HFFc6 (cell line): ENCODE results near the gene MRPL51. TPM values are rescaled to one million over a fixed set of nuclear protein-coding genes. Genes with fewer than 3 reads are reported as not detected.
A peak's percentile ranks its signal among the peaks of the same experiment; 100 is the strongest.

Source experiments
- DNase-seq: peaks from one replicate; pipeline ENCODE4 v3.0.0-alpha.2; 2018
- H3K27ac Mint-ChIP-seq: 2 replicates; pipeline ENCODE4 v1.8.0; 2020; ENCODE audit warnings: mild to moderate bottlenecking, mixed read lengths
- H3K27me3 Mint-ChIP-seq: 2 replicates; pipeline ENCODE4 v1.8.0; 2021; ENCODE audit warnings: mild to moderate bottlenecking, moderate library complexity, mixed read lengths; ENCODE audit not compliant: insufficient read depth
- H3K36me3 Mint-ChIP-seq: 2 replicates; pipeline ENCODE4 v1.8.0; 2021; ENCODE audit warnings: low read depth, mixed read lengths
- H3K4me1 Mint-ChIP-seq: 2 replicates; pipeline ENCODE4 v1.8.0; 2020; ENCODE audit warnings: low read depth, mixed read lengths
- H3K4me3 Mint-ChIP-seq: 2 replicates; pipeline ENCODE4 v1.8.0; 2020; ENCODE audit warnings: mild to moderate bottlenecking, moderate library complexity, mixed read lengths
- H3K9me3 Mint-ChIP-seq: 2 replicates; pipeline ENCODE4 v1.8.0; 2020; ENCODE audit warnings: mild to moderate bottlenecking, mixed read lengths
- total RNA-seq, 6 experiments: library from RNA; stranded (reverse); fragmentation: NEBNext Ultra II Directional; extraction: Animal tissue kit (Norgen Biotek cat#: 25700); gene quantifications; 2 replicates in 1 of 6; 3 replicates in 5 of 6; pipeline ENCODE4 v1.2.3, GENCODE V29; 2021
- TF ChIP-seq, protein P1 (sequence below): fragments of 200-600 bp; sonication (generic); IDR thresholded peaks from 2 replicates; pipeline ENCODE4 v1.5.0; 2021; ENCODE audit warnings: antibody characterized with exemption, mild to moderate bottlenecking

Gene MRPL51
- total RNA-seq, 6 experiments from 2014 or later = 227 to 290 (median 257) TPM

DNA sequence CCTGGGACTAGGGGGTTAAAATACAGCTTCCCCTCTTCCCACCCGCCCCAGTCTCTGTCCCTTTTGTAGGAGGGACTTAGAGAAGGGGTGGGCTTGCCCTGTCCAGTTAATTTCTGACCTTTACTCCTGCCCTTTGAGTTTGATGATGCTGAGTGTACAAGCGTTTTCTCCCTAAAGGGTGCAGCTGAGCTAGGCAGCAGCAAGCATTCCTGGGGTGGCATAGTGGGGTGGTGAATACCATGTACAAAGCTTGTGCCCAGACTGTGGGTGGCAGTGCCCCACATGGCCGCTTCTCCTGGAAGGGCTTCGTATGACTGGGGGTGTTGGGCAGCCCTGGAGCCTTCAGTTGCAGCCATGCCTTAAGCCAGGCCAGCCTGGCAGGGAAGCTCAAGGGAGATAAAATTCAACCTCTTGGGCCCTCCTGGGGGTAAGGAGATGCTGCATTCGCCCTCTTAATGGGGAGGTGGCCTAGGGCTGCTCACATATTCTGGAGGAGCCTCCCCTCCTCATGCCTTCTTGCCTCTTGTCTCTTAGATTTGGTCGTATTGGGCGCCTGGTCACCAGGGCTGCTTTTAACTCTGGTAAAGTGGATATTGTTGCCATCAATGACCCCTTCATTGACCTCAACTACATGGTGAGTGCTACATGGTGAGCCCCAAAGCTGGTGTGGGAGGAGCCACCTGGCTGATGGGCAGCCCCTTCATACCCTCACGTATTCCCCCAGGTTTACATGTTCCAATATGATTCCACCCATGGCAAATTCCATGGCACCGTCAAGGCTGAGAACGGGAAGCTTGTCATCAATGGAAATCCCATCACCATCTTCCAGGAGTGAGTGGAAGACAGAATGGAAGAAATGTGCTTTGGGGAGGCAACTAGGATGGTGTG, 43.1 kb upstream of the MRPL51 start:
- peaks cover 69% of the 10 kb centered on the region for H3K4me1 Mint-ChIP-seq
- DNase-seq = no peak
- peaks cover 48% of the 10 kb centered on the region for H3K36me3 Mint-ChIP-seq

DNA sequence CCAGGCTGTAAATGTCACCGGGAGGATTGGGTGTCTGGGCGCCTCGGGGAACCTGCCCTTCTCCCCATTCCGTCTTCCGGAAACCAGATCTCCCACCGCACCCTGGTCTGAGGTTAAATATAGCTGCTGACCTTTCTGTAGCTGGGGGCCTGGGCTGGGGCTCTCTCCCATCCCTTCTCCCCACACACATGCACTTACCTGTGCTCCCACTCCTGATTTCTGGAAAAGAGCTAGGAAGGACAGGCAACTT, 42.6 kb upstream of the MRPL51 start:
- H3K4me3 Mint-ChIP-seq = peak overlapping the region; percentile 95
- peaks cover 51% of the 10 kb centered on the region for H3K36me3 Mint-ChIP-seq
- H3K9me3 Mint-ChIP-seq = peaks cover 35% of the 10 kb centered on the region
- H3K27ac Mint-ChIP-seq = peak overlapping the region; percentile 100
- H3K27me3 Mint-ChIP-seq = peaks cover 76% of the 10 kb centered on the region
- no peak for DNase-seq
- TF ChIP-seq, protein P1, sequence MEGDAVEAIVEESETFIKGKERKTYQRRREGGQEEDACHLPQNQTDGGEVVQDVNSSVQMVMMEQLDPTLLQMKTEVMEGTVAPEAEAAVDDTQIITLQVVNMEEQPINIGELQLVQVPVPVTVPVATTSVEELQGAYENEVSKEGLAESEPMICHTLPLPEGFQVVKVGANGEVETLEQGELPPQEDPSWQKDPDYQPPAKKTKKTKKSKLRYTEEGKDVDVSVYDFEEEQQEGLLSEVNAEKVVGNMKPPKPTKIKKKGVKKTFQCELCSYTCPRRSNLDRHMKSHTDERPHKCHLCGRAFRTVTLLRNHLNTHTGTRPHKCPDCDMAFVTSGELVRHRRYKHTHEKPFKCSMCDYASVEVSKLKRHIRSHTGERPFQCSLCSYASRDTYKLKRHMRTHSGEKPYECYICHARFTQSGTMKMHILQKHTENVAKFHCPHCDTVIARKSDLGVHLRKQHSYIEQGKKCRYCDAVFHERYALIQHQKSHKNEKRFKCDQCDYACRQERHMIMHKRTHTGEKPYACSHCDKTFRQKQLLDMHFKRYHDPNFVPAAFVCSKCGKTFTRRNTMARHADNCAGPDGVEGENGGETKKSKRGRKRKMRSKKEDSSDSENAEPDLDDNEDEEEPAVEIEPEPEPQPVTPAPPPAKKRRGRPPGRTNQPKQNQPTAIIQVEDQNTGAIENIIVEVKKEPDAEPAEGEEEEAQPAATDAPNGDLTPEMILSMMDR = no peak
- H3K4me1 Mint-ChIP-seq = peaks cover 69% of the 10 kb centered on the region

More for the DNA sequence above, 43.1 kb upstream of the MRPL51 start:
- Mint-ChIP-seq H3K4me3 (peak overlapping the region; percentile 95), H3K27ac (peak overlapping the region; percentile 100), H3K27me3 (peaks cover 75% of the 10 kb centered on the region), H3K9me3 (peaks cover 35% of the 10 kb centered on the region)
- TF ChIP-seq, protein P1 = no peak

DNA sequence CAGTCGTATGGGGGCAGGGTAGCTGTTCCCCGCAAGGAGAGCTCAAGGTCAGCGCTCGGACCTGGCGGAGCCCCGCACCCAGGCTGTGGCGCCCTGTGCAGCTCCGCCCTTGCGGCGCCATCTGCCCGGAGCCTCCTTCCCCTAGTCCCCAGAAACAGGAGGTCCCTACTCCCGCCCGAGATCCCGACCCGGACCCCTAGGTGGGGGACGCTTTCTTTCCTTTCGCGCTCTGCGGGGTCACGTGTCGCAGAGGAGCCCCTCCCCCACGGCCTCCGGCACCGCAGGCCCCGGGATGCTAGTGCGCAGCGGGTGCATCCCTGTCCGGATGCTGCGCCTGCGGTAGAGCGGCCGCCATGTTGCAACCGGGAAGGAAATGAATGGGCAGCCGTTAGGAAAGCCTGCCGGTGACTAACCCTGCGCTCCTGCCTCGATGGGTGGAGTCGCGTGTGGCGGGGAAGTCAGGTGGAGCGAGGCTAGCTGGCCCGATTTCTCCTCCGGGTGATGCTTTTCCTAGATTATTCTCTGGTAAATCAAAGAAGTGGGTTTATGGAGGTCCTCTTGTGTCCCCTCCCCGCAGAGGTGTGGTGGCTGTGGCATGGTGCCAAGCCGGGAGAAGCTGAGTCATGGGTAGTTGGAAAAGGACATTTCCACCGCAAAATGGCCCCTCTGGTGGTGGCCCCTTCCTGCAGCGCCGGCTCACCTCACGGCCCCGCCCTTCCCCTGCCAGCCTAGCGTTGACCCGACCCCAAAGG, 42.1 kb upstream of the MRPL51 start:
- peak; percentile 74 for DNase-seq
- Mint-ChIP-seq H3K36me3 (peaks cover 54% of the 10 kb centered on the region), H3K4me1 (peaks cover 69% of the 10 kb centered on the region), H3K4me3 (peak overlapping the region; percentile 95), H3K9me3 (peaks cover 35% of the 10 kb centered on the region), H3K27me3 (peaks cover 72% of the 10 kb centered on the region), H3K27ac (peak overlapping the region; percentile 100)
- TF ChIP-seq, protein P1 = no peak

DNA sequence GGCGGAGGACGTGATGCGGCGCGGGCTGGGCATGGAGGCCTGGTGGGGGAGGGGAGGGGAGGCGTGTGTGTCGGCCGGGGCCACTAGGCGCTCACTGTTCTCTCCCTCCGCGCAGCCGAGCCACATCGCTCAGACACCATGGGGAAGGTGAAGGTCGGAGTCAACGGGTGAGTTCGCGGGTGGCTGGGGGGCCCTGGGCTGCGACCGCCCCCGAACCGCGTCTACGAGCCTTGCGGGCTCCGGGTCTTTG, 41.6 kb upstream of the MRPL51 start:
- Mint-ChIP-seq H3K27ac (peak overlapping the region; percentile 100), H3K9me3 (peaks cover 35% of the 10 kb centered on the region), H3K4me3 (peak overlapping the region; percentile 95), H3K27me3 (peaks cover 68% of the 10 kb centered on the region), H3K4me1 (peaks cover 66% of the 10 kb centered on the region), H3K36me3 (peaks cover 59% of the 10 kb centered on the region)
- TF ChIP-seq, protein P1 = no peak
- no peak for DNase-seq

DNA sequence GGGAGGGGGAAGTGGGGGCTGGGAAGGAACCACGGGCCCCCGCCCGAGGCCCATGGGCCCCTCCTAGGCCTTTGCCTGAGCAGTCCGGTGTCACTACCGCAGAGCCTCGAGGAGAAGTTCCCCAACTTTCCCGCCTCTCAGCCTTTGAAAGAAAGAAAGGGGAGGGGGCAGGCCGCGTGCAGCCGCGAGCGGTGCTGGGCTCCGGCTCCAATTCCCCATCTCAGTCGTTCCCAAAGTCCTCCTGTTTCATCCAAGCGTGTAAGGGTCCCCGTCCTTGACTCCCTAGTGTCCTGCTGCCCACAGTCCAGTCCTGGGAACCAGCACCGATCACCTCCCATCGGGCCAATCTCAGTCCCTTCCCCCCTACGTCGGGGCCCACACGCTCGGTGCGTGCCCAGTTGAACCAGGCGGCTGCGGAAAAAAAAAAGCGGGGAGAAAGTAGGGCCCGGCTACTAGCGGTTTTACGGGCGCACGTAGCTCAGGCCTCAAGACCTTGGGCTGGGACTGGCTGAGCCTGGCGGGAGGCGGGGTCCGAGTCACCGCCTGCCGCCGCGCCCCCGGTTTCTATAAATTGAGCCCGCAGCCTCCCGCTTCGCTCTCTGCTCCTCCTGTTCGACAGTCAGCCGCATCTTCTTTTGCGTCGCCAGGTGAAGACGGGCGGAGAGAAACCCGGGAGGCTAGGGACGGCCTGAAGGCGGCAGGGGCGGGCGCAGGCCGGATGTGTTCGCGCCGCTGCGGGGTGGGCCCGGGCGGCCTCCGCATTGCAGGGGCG, 41.0 kb upstream of the MRPL51 start, which contains the start of gene GAPDH:
TSS of gene GAPDH (plus strand) at position 595 of the 772 bp plus-strand sequence. CDS start 316 bp downstream, outside the sequence.
- DNase-seq = peak; percentile 97
- TF ChIP-seq, protein P1 = peak; percentile 19; the same call in 1 of the 2 replicates
- Mint-ChIP-seq H3K4me1 (peaks cover 62% of the 10 kb centered on the region), H3K27me3 (peaks cover 63% of the 10 kb centered on the region), H3K27ac (peak within 1 kb of the TSS; percentile 100), H3K36me3 (peaks cover 62% of the 10 kb centered on the region), H3K4me3 (peak within 1 kb of the TSS; percentile 95), H3K9me3 (peaks cover 35% of the 10 kb centered on the region)
